GM19324 (cell line): Measurements from ENCODE around the gene ATG12.
A peak's percentile ranks its signal among the peaks of the same experiment; 100 is the strongest.
"Not testable (repeated sequence)": the region's sequence is repeated elsewhere in the genome, so short reads cannot be mapped to it uniquely, and the experiment has no call there.

Source experiments
- ATAC-seq: cut with Tn5 transposase; IDR thresholded peaks from one replicate; pipeline ENCODE4 v1.9.1; 2021; ENCODE audit warnings: mild to moderate bottlenecking, moderate library complexity; ENCODE audit not compliant: unreplicated experiment, low FRiP score

ATG12 gene

GRCh38 chr5:115841382-115842088, at the start of gene ATG12, which contains the start of gene AP3S1:
ATG12 (minus strand) TSS chr5:115841565; CDS start chr5:115841552, 13 bp downstream.
AP3S1 (plus strand) TSS chr5:115841935; CDS start chr5:115842038, 103 bp downstream.
- peak; percentile 88 for ATAC-seq

- ATAC-seq, result no peak
Measured at GRCh38 chr5:115888027-115888426, 46.7 kb upstream of the ATG12 start.

GRCh38 chr5:115885208-115885607, 43.8 kb upstream of the ATG12 start:
- ATAC-seq, result not testable (repeated sequence)

GRCh38 chr5:115884704-115885103, 43.3 kb upstream of the ATG12 start:
- no peak for ATAC-seq

DNA sequence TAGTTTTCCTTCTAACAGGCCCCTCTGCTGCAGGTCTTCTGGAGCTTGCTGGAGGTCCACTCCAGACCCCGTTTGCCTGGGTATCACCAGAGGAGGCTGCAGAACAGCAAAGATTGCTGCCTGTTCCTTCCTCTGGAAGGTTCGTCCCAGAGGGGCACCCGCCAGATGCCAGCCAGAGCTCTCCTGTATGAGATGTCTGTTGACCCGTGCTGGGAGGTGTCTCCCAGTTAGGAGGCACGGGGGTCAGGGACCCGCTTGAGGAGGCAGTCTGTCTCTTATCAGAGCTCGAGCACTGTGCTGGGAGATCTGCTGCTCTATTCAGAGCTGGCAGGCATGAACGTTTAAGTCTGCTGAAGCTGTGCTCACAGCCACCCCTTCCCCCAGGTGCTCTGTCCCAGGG, 41.1 kb upstream of the ATG12 start:
- ATAC-seq, result not testable (repeated sequence)

- ATAC-seq, result not testable (repeated sequence)
Measured at GRCh38 chr5:115877342-115877741, 36.0 kb upstream of the ATG12 start.

- no peak for ATAC-seq
Measured at GRCh38 chr5:115875447-115875846, 34.1 kb upstream of the ATG12 start.

DNA sequence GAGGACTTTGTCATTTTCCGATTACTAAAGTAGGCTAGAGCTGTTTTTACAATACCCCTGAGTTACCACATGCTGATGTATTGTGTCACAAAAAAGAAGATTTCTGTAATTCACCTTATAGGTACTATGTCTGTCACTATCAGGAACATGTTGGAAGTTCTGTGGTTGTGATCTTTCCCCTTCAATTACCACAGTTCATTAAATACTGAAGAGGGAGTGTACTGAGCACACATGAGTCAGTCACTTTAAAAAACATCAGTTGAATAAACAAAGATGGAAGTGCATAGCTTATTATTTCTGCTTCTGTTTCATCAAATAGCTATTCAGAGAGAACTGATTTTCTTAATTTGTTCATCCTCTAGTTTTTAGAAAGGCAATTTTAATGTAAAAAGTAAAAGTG, 32.0 kb upstream of the ATG12 start:
- ATAC-seq, result no peak

DNA sequence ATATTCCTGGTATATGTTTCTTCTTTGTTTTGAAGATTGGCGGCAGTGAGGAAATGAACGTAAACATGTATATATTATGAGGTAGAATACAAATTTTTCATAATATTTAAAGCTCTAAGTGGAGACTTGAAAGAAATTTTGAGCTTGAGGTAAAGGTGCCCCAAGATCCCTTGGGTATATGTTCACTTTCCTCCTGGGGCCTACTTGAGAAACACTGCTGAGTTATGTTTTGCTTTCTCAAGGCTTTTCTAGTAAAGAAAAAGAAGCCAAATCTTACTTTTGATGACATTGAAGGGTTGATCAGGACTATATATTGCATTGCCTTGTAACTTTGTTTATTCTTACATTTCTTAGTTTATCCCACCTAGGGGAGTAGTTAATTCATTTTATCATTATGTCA, 31.1 kb upstream of the ATG12 start:
- ATAC-seq, result no peak

DNA sequence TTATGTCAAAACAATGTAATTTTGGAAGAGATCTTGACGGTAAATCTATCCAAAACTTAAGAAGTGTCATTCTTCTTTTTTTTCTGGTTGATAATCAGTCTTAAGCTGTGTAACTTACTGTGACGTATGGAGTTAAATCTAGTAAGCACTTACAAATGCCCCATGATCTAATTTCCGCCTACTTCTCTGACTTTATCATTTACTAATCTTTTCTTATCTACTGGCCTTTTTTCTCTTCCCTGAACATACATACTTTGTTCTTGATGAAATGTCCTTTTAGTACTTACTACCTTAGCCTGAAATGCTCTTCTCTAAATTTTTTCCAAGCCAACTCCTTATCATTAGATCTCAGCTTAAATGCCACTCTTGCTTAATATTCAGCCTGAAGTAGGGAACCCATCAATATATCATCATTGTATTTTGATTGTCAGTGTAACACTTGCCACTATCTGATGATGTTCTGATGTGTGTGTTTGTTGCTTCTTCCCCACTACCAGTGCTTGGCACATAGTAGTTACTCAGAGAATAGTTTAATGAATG, 28.0 kb upstream of the ATG12 start:
- ATAC-seq, result no peak

DNA sequence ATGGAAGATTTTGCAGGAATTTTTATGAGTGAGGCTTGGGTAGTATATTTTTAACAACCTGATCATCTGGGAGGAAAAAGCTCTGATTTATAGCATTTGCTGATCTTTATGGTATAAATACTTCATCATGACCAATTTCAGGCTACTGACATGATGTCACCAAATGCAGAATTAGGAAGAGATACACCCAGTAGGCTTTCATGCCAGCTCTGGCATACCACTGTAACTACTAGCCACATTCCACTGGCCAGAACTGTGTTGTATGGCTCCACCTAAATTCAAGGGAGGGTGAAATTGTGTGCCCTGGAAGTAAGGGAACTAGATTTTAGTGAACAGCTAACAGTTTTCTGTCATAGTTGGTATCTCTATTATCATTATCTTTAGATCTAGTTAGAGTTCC, 18.0 kb upstream of the ATG12 start:
- ATAC-seq, result no peak

DNA sequence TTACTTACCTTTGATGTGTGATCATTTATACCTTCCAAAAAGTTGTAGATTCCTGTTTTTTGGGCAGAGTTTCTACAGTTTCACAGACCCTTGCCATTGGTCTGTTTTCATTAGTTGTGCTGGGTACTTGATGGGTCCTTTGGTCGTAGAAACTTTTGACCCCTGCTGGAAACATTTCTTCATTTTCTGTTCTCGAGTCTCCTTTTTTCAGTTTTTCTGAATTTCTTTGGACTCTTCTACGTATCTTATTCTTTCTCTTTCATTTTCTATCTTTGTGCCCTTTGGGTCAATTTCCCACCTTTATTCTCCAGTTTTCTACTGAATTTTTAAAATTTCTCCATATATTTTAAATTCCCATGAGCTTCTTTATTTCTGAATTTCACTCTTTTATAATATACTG, 17.0 kb upstream of the ATG12 start:
- no peak for ATAC-seq

GRCh38 chr5:115857626-115858349, 16.4 kb upstream of the ATG12 start:
- no peak for ATAC-seq

GRCh38 chr5:115857057-115857479, 15.7 kb upstream of the ATG12 start:
- ATAC-seq, result no peak

- ATAC-seq, result no peak
Measured at GRCh38 chr5:115855959-115856358, 14.6 kb upstream of the ATG12 start.

GRCh38 chr5:115854139-115854538, 12.8 kb upstream of the ATG12 start:
- ATAC-seq, result no peak

DNA sequence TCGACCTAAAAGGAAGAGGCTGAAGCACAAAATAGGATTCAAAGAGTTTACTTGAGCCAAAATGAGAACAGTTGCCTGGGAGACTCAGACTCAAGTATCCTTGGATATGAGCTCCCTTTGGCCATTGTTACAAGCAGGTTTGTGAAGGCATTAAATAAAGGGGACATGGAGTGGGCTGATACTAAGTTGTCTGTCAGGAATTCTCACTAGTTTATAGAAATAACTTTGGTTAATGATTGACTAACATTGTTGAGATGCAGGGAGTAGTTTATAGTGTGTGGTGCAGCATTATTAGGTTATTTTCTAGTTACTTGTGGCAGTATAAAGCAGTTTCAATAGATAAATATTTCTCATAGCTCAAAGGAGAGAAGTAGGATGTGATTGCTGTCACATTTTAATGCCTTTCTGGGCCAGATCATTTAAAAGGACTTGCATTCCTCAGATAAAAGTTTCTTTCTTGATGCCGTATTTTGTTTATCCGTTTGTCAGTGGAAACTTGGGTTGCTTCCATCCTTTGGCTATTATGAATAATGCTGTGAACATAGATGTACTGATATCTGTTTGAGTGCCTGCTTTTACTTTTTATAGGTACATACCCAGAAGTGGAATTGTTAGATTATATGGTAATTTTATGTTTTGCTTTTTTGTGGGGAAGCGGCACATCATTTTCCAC, 9.5 kb upstream of the ATG12 start:
- ATAC-seq, result no peak

DNA sequence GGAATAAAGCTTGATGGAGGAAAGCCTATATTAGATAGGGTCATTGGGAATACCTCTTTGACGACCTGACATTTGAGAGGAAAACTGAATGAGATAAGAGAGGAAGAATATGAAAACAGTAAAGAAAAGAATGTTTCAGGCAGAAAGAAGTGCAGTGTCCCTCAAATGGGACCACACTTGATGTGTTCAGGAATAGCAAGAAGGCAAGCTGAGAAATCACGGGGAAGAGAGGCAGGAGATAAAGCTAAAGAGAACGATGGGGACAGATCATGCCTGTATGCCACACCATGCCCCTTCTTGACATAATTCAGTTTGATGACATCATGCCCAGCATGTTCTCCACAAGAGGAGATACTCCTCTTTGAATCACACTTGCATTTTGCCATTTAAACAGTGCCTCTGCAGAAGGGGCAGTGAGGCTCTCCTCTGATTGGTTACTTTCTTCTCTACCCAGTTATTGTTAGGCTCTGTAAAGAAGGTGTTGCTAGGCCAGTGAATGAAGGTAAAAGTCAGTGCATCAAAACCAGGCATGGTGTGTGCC, 8.0 kb upstream of the ATG12 start:
- no peak for ATAC-seq

- no peak for ATAC-seq
Measured at GRCh38 chr5:115847290-115847689, 5.9 kb upstream of the ATG12 start.

DNA sequence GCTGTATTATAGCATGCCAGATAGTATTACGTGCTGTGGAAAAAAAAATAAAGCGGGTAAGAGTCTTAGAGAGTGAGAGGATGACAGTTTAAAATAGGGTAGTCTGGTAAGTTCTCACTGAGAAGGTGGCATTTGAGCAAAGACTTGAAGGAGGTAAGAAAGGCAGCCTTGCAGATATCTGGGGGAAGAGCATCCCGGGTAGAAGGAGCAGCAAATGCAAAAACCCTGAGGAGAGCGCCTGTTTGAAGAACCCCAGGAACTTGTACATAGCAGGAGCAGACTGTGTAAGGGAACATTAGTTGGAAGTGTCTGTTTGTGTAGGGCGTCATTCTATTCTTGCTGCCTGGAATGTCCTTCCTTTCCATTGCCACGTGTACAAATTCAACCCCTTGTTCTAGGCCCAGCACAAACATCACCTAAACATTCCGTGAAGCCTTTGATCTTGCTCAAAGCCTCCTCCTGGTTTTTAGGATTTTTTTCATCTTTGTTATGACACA, 3.0 kb upstream of the ATG12 start:
- no peak for ATAC-seq
